GM19043 (cell line): Measurements from ENCODE around the gene DMBX1.

ENCODE experiments used
- ATAC-seq: cut with Tn5 transposase; IDR thresholded peaks from one replicate; pipeline ENCODE4 v1.9.1; 2021; ENCODE audit warnings: low read depth; ENCODE audit not compliant: unreplicated experiment

Gene DMBX1

GRCh38 chr1:46458846-46459245 is 30.8 kb upstream of the DMBX1 start:
- no peak for ATAC-seq

- ATAC-seq = no peak
Observed at GRCh38 chr1:46459315-46459714, 30.3 kb upstream of the DMBX1 start.

- ATAC-seq = no peak
Observed at GRCh38 chr1:46461017-46461808, 28.4 kb upstream of the DMBX1 start.

- ATAC-seq = no peak
Observed at GRCh38 chr1:46461809-46462448, 27.7 kb upstream of the DMBX1 start.

- ATAC-seq = no peak
Observed at GRCh38 chr1:46464013-46464548, 25.6 kb upstream of the DMBX1 start.

GRCh38 chr1:46464915-46465314 is 24.7 kb upstream of the DMBX1 start:
- ATAC-seq = no peak

GRCh38 chr1:46465981-46466476 is 23.6 kb upstream of the DMBX1 start:
- ATAC-seq = no peak

- ATAC-seq = no peak
Observed at GRCh38 chr1:46466477-46467182, 23.0 kb upstream of the DMBX1 start.

GRCh38 chr1:46467183-46467504 is 22.5 kb upstream of the DMBX1 start:
- no peak for ATAC-seq

- no peak for ATAC-seq
Observed at GRCh38 chr1:46469881-46470280, 19.8 kb upstream of the DMBX1 start.

GRCh38 chr1:46471848-46472492 is 17.7 kb upstream of the DMBX1 start:
- ATAC-seq = no peak

- ATAC-seq = no peak
Observed at GRCh38 chr1:46472498-46473181, 17.0 kb upstream of the DMBX1 start.

GRCh38 chr1:46473991-46474390 is 15.6 kb upstream of the DMBX1 start:
- no peak for ATAC-seq

- ATAC-seq = no peak
Observed at GRCh38 chr1:46474570-46474969, 15.1 kb upstream of the DMBX1 start.

- ATAC-seq = no peak
Observed at GRCh38 chr1:46476673-46477072, 13.0 kb upstream of the DMBX1 start.

GRCh38 chr1:46477153-46477929 is 12.3 kb upstream of the DMBX1 start:
- ATAC-seq = no peak

- no peak for ATAC-seq
Observed at GRCh38 chr1:46478721-46479485, 10.7 kb upstream of the DMBX1 start.

- ATAC-seq = no peak
Observed at GRCh38 chr1:46479744-46480350, 9.8 kb upstream of the DMBX1 start.
